Neutrophil (primary cell): ENCODE data around the gene CCDC43.
"Not testable (repeated sequence)": the region's sequence is repeated elsewhere in the genome, so short reads cannot be mapped to it uniquely, and the experiment has no call there.

ENCODE experiments used
- H3K27ac ChIP-seq: fragments of 200-600 bp; sonication (generic); 2 replicates; pipeline ENCODE4 v1.5.1; 2016; ENCODE audit warnings: mild to moderate bottlenecking, moderate library complexity
- H3K27me3 ChIP-seq: fragments of 200-600 bp; sonication (generic); 2 replicates; pipeline ENCODE4 v1.6.0; 2016; ENCODE audit warnings: mild to moderate bottlenecking
- H3K36me3 ChIP-seq: fragments of 200-600 bp; sonication (generic); 2 replicates; pipeline ENCODE4 v1.5.1; 2017
- H3K4me1 ChIP-seq, 2 experiments: fragments of 200-600 bp in 1 of 2; sonication (generic) in 1 of 2; 1 replicate in 1 of 2; 2 replicates in 1 of 2; pipeline versions ENCODE4 v1.5.1 to v1.6.1; 2013 to 2016; ENCODE audit warnings: low read depth in 1 of 2, low read length in 1 of 2, mild to moderate bottlenecking in 1 of 2, moderate library complexity in 1 of 2; ENCODE audit not compliant: control insufficient read depth in 1 of 2, insufficient read depth in 1 of 2
- H3K4me3 ChIP-seq, 2 experiments: fragments of 200-600 bp in 1 of 2; sonication (generic) in 1 of 2; 1 replicate in 1 of 2; 2 replicates in 1 of 2; pipeline ENCODE4 v1.5.1; 2013 to 2016; ENCODE audit warnings: low read depth in 1 of 2, low read length in 1 of 2, mild to moderate bottlenecking in 1 of 2, moderate library complexity in 1 of 2
- H3K9me3 ChIP-seq: fragments of 200-600 bp; sonication (generic); 2 replicates; pipeline ENCODE4 v1.5.1; 2016
- CTCF ChIP-seq: fragments of 200-600 bp; sonication (generic); IDR thresholded peaks from 2 replicates; pipeline ENCODE4 v1.5.1; 2016; ENCODE audit warnings: antibody characterized with exemption

Gene CCDC43

GRCh38 chr17:44688675-44689476 is 700 bp downstream of the CCDC43 start:
- H3K36me3 ChIP-seq, result no peaks in the 10 kb centered on the region
- no peak for TF ChIP-seq CTCF
- H3K27ac ChIP-seq, result peak overlapping the region; percentile 73
- no peaks in the 10 kb centered on the region for H3K27me3 ChIP-seq
- peak overlapping the region; percentile 81 to 87 for H3K4me3 ChIP-seq
- no peaks in the 10 kb centered on the region for H3K9me3 ChIP-seq
- peaks cover 20 to 22% of the 10 kb centered on the region in 2 experiments for H3K4me1 ChIP-seq

- Histone ChIP-seq H3K4me1 (peaks cover 27 to 29% of the 10 kb centered on the region in 2 experiments), H3K9me3 (no peaks in the 10 kb centered on the region), H3K4me3 (no peak overlapping the region), H3K36me3 (no peaks in the 10 kb centered on the region), H3K27me3 (no peaks in the 10 kb centered on the region), H3K27ac (no peak overlapping the region)
- no peak for TF ChIP-seq CTCF
These were observed 1.4 kb downstream of the CCDC43 start for GRCh38 chr17:44688200-44688599.

- Histone ChIP-seq H3K27me3 (no peaks in the 10 kb centered on the region), H3K9me3 (no peaks in the 10 kb centered on the region), H3K4me1 (peaks cover 32 to 33% of the 10 kb centered on the region in 2 experiments), H3K36me3 (no peaks in the 10 kb centered on the region), H3K4me3 (no peak overlapping the region), H3K27ac (no peak overlapping the region)
- TF ChIP-seq CTCF, result no peak
These were observed 1.8 kb downstream of the CCDC43 start for GRCh38 chr17:44687756-44688155.

- peaks cover 17 to 21% of the 10 kb centered on the region in 2 experiments for H3K4me1 ChIP-seq
- peak overlapping the region; percentile 87 for H3K27ac ChIP-seq
- not testable (repeated sequence) for H3K27me3 ChIP-seq, H3K9me3 ChIP-seq
- peak overlapping the region; percentile 12 to 22 for H3K4me3 ChIP-seq
- peaks cover 25% of the 10 kb centered on the region for H3K36me3 ChIP-seq
These were observed 6.3 kb downstream of the CCDC43 start for GRCh38 chr17:44683303-44683702.

GRCh38 chr17:44677136-44677535 is 12.4 kb downstream of the CCDC43 start:
- no peak overlapping the region for H3K4me3 ChIP-seq
- H3K27ac ChIP-seq, result no peak overlapping the region
- H3K27me3 ChIP-seq, result no peaks in the 10 kb centered on the region
- H3K4me1 ChIP-seq, result no peaks in the 10 kb centered on the region
- no peak for TF ChIP-seq CTCF
- no peaks in the 10 kb centered on the region for H3K9me3 ChIP-seq
- H3K36me3 ChIP-seq, result peaks cover 29% of the 10 kb centered on the region

GRCh38 chr17:44673893-44674292 is 15.7 kb downstream of the CCDC43 start:
- Histone ChIP-seq H3K27me3 (peaks cover 5% of the 10 kb centered on the region), H3K27ac (no peak overlapping the region), H3K36me3 (peaks cover 10% of the 10 kb centered on the region), H3K9me3 (no peaks in the 10 kb centered on the region), H3K4me1 (no peaks in the 10 kb centered on the region), H3K4me3 (no peak overlapping the region)
- TF ChIP-seq CTCF, result no peak
